ENCODE data around the gene MIOX. TPM values are rescaled to one million over a fixed set of nuclear protein-coding genes. Genes with fewer than 3 reads are reported as not detected.

MIOX gene
- total and polyA plus RNA-seq, 2 experiments from 2014 or later = not detected

- no peak overlapping the region for H3K27ac Mint-ChIP-seq
- H3K79me2 ChIP-seq (replicated peaks; ENCODE audit: insufficient read depth) = no peaks in the 10 kb centered on the region
- H3K36me3 ChIP-seq (ENCODE audit: insufficient read depth) = no peaks in the 10 kb centered on the region
- peaks cover 5% of the 10 kb centered on the region; the same call in 1 of the 2 replicates for H3F3A ChIP-seq (replicated peaks; ENCODE audit: low read depth)
- H3K4me1 ChIP-seq (ENCODE audit: insufficient read depth) = no peaks in the 10 kb centered on the region; the same call in 1 of the 2 replicates
- TF ChIP-seq ZNF462 (CRISPR knock-in tag; IDR thresholded peaks at IDR 0.05) (no peak), REST (IDR thresholded peaks at IDR 0.05; ENCODE audit: unreplicated experiment) (no peak), JUNB (IDR thresholded peaks at IDR 0.05; ENCODE audit: unreplicated experiment) (no peak), EZH2phosphoT487 (IDR thresholded peaks at IDR 0.05; ENCODE audit: unreplicated experiment) (no peak), NANOG (IDR thresholded peaks at IDR 0.05; ENCODE audit: borderline replicate concordance) (no peak), CREB1 (CRISPR knock-in tag; IDR thresholded peaks at IDR 0.05; ENCODE audit: low read depth) (no peak), ZNF331 (CRISPR knock-in tag; IDR thresholded peaks at IDR 0.05; ENCODE audit: low read depth) (no peak), ETS1 (IDR thresholded peaks at IDR 0.05) (no peak), EZH2 (IDR thresholded peaks at IDR 0.05; ENCODE audit: low read depth, unreplicated experiment) (no peak), CTCF (conservative IDR thresholded peaks at IDR 0.05; ENCODE audit: low read depth in 2 of 2) (no peak), POLR2AphosphoS5 (IDR thresholded peaks at IDR 0.05; ENCODE audit: low read depth) (no peak)
- H3K4me2 ChIP-seq = no peak overlapping the region
- no peak overlapping the region for H2AFZ ChIP-seq
- 0 out of 3 replicates have a peak, but pooled peaks cover 6% of the 10 kb centered on the region for H3K36me3 Mint-ChIP-seq (ENCODE audit: low read depth)
- ATAC-seq (no peak), DNase-seq (ENCODE audit: low spot score) (no peak)
- H3K27me3 ChIP-seq (ENCODE audit: insufficient read depth) = no peaks in the 10 kb centered on the region
- H3K9me3 Mint-ChIP-seq = no peaks in the 10 kb centered on the region
- H3K27ac ChIP-seq (ENCODE audit: low read depth) = no peak overlapping the region
- H3K4me3 Mint-ChIP-seq = no peak overlapping the region
- H3K4me1 Mint-ChIP-seq = peaks cover 7% of the 10 kb centered on the region; the same call in 1 of the 3 replicates
- H3K4me3 ChIP-seq = no peak overlapping the region
- H3K27me3 Mint-ChIP-seq (ENCODE audit: insufficient read depth, low read depth, poor library complexity) = peaks cover 19% of the 10 kb centered on the region
- H4K20me1 ChIP-seq (replicated peaks; ENCODE audit: insufficient read depth) = no peaks in the 10 kb centered on the region; the same call in 1 of the 2 replicates
- no peaks in the 10 kb centered on the region for H3K9me2 ChIP-seq (ENCODE audit: insufficient read depth)
Measured at GRCh38 chr22:50439871-50440331, 46.8 kb upstream of the MIOX start.
